Measurements from ENCODE around the gene HLX. TPM values are rescaled to one million over a fixed set of nuclear protein-coding genes. Genes with fewer than 3 reads are reported as not detected.
A peak's percentile ranks its signal among the peaks of the same experiment; 100 is the strongest.

The HLX gene
- total and polyA plus RNA-seq, 7 donors, result 0.92 to 53.5 (median 28.2) TPM

DNA sequence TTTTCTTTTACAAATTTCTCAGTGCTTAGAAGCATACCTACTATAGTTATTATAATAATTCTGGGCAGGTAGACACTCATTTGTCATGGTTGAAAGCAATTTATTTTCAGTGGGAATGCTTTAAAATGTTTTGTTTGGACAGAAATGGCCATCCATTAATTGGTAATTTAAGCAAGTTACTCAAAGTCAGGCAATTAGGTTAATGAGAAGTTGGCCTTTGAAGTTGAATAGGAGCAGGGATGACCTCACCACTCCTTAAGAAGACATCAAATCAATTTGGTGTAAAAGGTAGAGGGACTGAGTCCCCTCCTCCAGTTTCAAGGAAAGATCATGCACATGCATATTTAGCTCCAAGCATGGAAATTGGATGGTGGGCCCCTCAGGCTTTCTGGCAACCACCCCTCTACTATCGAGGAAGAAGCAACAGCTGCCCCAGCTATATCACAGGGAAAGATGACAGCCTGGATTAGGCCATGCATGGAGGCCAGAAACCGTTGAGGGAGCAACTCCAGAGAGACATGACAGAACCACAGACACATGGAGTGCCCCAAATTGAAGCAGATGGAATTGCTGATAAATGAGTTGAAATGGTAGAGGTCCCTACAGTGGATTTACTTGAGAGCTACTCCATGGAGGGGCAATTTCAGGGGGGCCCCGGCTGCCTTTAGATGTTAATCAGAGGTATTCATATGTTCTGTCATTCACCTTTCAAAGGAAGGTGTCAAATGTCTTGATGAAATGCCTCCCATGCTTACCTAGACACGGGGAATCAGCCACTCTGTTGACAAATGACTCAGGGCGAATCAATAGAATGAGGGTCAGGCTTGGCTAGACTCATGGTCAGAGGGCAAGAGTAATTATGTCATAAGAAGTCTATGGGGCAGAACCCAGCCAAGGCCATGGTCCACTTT, 26.7 kb downstream of the HLX start:
- no peak for DNase-seq
- peaks cover 0 to 16% (median 6%) of the 10 kb centered on the region in 4 donors for H3K4me1 ChIP-seq
- H3K4me3 ChIP-seq, result no peak overlapping the region
- WGBS, 2 donors, result 34 to 68% methylated on average over 5 of the region's 5 CpGs
- no peaks in the 10 kb centered on the region for H3K27me3 ChIP-seq
- TF ChIP-seq, protein P1, sequence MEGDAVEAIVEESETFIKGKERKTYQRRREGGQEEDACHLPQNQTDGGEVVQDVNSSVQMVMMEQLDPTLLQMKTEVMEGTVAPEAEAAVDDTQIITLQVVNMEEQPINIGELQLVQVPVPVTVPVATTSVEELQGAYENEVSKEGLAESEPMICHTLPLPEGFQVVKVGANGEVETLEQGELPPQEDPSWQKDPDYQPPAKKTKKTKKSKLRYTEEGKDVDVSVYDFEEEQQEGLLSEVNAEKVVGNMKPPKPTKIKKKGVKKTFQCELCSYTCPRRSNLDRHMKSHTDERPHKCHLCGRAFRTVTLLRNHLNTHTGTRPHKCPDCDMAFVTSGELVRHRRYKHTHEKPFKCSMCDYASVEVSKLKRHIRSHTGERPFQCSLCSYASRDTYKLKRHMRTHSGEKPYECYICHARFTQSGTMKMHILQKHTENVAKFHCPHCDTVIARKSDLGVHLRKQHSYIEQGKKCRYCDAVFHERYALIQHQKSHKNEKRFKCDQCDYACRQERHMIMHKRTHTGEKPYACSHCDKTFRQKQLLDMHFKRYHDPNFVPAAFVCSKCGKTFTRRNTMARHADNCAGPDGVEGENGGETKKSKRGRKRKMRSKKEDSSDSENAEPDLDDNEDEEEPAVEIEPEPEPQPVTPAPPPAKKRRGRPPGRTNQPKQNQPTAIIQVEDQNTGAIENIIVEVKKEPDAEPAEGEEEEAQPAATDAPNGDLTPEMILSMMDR (IDR thresholded peaks at IDR 0.05), result no peak
- TF ChIP-seq POLR2AphosphoS5 (IDR thresholded peaks at IDR 0.05), result no peak
- no peak for TF ChIP-seq POLR2A (IDR thresholded peaks at IDR 0.05)
- TF ChIP-seq EP300 (IDR thresholded peaks at IDR 0.05), result no peak
- intact Hi-C loops (cut with DNase I), result no loop called here
- no peak overlapping the region for H3K27ac ChIP-seq
- no peaks in the 10 kb centered on the region for H3K36me3 ChIP-seq
- no peaks in the 10 kb centered on the region for H3K9me3 ChIP-seq

DNA sequence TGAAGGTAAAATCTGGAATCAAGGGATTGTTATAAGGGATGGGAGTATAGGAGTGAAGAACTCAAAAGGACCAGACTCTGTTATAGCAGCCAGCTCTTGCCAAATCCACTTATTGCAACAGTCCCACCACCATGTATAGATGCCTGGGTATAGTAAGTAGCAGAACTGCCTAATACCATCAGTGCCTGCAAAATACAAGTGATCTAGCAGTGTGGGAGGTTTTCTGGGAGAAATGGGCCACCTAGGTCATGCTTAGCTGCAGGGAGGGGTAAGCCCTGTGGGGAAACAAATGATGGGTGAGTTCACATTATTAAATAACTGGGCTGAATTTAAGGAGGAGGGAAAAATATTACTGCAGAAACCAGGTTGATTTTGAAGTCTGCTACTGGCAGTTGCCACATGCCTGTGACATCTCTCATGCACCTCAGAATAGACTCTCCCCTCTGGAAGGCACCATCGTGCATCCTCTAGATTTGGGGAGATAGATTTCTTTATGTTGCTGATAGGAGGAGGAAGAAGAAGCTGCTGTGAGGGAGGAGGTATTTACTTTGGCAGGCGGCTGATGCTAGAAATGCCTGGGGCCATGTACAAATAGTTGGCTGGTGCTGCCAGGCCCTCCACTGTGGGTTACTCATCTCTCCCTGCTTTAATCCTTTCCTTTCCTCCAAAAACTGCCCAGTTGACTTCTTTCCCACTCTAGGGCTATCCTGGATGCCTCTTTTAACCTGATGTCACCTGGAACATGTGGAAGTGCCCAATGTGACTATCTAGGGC, 27.5 kb downstream of the HLX start:
- no peaks in the 10 kb centered on the region for H3K9me3 ChIP-seq
- no peak overlapping the region for H3K27ac ChIP-seq
- H3K27me3 ChIP-seq, result no peaks in the 10 kb centered on the region
- H3K36me3 ChIP-seq, result no peaks in the 10 kb centered on the region
- WGBS, 2 donors, result 54 to 73% methylated on average over 2 of the region's 2 CpGs
- H3K4me3 ChIP-seq, result no peak overlapping the region
- H3K4me1 ChIP-seq, result peaks cover 0 to 16% (median 6%) of the 10 kb centered on the region in 4 donors
- TF ChIP-seq EP300 (IDR thresholded peaks at IDR 0.05) (no peak), POLR2AphosphoS5 (IDR thresholded peaks at IDR 0.05) (no peak), POLR2A (IDR thresholded peaks at IDR 0.05) (no peak)
- TF ChIP-seq, protein P1 (IDR thresholded peaks at IDR 0.05), result no peak
- intact Hi-C loops (cut with DNase I), result no loop called here
- no peak for DNase-seq

DNA sequence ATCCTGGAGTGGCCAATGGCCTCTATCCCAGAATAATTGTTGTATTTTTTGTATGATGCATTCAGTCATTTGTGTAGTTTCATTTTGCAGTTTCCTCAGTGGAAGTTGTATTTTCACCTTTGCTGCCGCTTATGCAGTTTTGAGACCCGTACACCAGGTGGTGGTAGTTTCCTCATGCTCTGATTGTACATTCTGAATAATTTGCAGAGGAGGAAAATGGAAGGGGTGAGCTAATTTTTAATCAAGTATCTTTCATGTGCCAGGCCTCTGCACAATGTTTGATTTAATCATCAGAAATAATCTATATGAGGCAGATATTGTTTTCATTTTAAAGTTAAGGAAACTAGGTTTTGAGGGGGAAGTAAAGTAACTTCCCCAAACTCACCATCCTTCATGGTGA, 29.5 kb downstream of the HLX start:
- no peak for DNase-seq
- H3K27ac ChIP-seq, result no peak overlapping the region
- no peaks in the 10 kb centered on the region for H3K9me3 ChIP-seq
- intact Hi-C loops (cut with DNase I), result no loop called here
- H3K36me3 ChIP-seq, result no peaks in the 10 kb centered on the region
- H3K4me1 ChIP-seq, result peaks cover 0 to 11% (median 4%) of the 10 kb centered on the region in 4 donors
- H3K4me3 ChIP-seq, result no peak overlapping the region
- H3K27me3 ChIP-seq, result no peaks in the 10 kb centered on the region
- 24 to 56% methylated on average over 2 of the region's 2 CpGs for WGBS, 2 donors
- TF ChIP-seq, protein P1 (IDR thresholded peaks at IDR 0.05), result peak in 3 of 4 experiments; percentile 30 to 51 (median 42)
- no peak for TF ChIP-seq EP300 (IDR thresholded peaks at IDR 0.05)

DNA sequence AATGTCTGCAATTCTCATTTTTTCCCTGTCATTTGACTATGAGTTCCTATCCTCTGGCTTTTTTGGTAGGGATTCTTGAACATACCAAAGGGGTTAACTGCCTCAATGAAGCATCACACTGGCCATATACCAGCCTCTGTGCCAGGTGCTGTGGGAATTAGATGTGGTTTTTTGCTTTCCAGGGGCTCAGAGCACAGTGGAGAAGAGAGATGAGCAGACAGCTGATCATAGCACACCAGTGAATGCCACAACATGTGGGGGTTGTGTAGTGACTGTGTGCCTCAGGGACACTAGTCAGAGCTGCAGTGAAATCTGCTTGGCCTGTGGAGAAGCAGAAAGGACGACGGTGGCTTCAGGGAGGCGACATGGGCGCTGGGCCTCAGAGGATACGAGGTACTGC, 30.8 kb downstream of the HLX start:
- intact Hi-C loops (cut with DNase I), result no loop called here
- Histone ChIP-seq H3K4me1 (peaks cover 0 to 6% (median 0%) of the 10 kb centered on the region in 4 donors), H3K4me3 (no peak overlapping the region), H3K27ac (no peak overlapping the region), H3K27me3 (no peaks in the 10 kb centered on the region), H3K36me3 (no peaks in the 10 kb centered on the region), H3K9me3 (no peaks in the 10 kb centered on the region)
- no peak for DNase-seq
- WGBS, 2 donors, result 84 to 93% methylated on average over 5 of the region's 5 CpGs
- TF ChIP-seq POLR2A (IDR thresholded peaks at IDR 0.05), result no peak
- TF ChIP-seq EP300 (IDR thresholded peaks at IDR 0.05), result no peak
- TF ChIP-seq, protein P1 (IDR thresholded peaks at IDR 0.05), result no peak
- TF ChIP-seq POLR2AphosphoS5 (IDR thresholded peaks at IDR 0.05), result no peak

Data from sigmoid colon (tissue), 7 donors.